ENCODE data around the gene CDAN1. TPM values are rescaled to one million over a fixed set of nuclear protein-coding genes. Genes with fewer than 3 reads are reported as not detected.

The CDAN1 gene
- total RNA-seq, 1 experiment from 2014 or later, result 16.4 TPM

DNA sequence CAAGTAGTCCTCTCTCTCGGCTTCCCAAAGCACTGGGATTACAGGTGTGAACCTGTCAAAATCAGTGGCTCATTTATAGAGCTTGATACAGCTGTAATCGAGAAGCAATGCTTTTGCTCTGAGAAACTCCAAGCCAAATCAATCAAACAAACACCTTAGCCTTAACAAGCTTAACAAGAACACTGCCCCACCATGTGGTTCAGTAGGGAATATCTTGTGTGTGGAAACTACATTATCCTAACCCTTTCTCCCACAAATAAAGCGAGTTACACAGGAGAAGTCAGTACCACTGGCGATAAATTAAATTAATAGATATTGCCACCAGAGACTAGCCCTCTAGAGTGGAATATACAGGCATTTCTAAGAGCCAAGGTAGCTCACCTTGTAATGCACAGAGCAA, 13.9 kb downstream of the CDAN1 start (continued):
- TF ChIP-seq, protein P1, sequence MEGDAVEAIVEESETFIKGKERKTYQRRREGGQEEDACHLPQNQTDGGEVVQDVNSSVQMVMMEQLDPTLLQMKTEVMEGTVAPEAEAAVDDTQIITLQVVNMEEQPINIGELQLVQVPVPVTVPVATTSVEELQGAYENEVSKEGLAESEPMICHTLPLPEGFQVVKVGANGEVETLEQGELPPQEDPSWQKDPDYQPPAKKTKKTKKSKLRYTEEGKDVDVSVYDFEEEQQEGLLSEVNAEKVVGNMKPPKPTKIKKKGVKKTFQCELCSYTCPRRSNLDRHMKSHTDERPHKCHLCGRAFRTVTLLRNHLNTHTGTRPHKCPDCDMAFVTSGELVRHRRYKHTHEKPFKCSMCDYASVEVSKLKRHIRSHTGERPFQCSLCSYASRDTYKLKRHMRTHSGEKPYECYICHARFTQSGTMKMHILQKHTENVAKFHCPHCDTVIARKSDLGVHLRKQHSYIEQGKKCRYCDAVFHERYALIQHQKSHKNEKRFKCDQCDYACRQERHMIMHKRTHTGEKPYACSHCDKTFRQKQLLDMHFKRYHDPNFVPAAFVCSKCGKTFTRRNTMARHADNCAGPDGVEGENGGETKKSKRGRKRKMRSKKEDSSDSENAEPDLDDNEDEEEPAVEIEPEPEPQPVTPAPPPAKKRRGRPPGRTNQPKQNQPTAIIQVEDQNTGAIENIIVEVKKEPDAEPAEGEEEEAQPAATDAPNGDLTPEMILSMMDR (IDR thresholded peaks at IDR 0.05), result no peak
- TF ChIP-seq ZNF423 (CRISPR knock-in tag; IDR thresholded peaks at IDR 0.05), result no peak
- TF ChIP-seq MYBL2 (CRISPR knock-in tag; IDR thresholded peaks at IDR 0.05), result no peak
- no peak for TF ChIP-seq MXD4 (CRISPR knock-in tag; IDR thresholded peaks at IDR 0.05; ENCODE audit: borderline replicate concordance)
- TF ChIP-seq, protein P2, sequence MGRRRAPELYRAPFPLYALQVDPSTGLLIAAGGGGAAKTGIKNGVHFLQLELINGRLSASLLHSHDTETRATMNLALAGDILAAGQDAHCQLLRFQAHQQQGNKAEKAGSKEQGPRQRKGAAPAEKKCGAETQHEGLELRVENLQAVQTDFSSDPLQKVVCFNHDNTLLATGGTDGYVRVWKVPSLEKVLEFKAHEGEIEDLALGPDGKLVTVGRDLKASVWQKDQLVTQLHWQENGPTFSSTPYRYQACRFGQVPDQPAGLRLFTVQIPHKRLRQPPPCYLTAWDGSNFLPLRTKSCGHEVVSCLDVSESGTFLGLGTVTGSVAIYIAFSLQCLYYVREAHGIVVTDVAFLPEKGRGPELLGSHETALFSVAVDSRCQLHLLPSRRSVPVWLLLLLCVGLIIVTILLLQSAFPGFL (CRISPR knock-in tag; IDR thresholded peaks at IDR 0.05; ENCODE audit: borderline replicate concordance), result no peak

DNA sequence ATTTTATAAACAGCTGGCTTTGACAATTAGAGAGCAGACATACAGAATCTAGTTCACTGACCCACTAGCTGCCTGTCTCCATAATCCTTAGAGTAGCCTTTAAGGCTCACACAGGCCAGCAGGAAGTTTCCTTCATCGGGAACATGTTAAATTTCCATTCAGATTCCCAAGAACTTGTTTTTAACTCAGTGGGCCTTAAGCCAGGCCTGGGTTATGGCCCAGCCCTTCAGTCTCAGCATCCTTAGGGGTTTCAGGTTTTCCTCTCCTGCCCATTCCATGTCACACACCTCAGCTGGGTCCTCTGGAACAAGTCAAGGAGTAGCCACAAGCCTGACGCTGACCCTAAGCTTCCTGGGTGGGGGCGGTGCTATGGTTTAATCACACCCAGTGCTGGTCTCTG, 15.0 kb downstream of the CDAN1 start:
- no peak for TF ChIP-seq ZNF317 (CRISPR knock-in tag; IDR thresholded peaks at IDR 0.05; ENCODE audit: borderline replicate concordance, low read depth)
- TF ChIP-seq ETV6 (CRISPR knock-in tag; IDR thresholded peaks at IDR 0.05), result no peak
- TF ChIP-seq, protein P3, sequence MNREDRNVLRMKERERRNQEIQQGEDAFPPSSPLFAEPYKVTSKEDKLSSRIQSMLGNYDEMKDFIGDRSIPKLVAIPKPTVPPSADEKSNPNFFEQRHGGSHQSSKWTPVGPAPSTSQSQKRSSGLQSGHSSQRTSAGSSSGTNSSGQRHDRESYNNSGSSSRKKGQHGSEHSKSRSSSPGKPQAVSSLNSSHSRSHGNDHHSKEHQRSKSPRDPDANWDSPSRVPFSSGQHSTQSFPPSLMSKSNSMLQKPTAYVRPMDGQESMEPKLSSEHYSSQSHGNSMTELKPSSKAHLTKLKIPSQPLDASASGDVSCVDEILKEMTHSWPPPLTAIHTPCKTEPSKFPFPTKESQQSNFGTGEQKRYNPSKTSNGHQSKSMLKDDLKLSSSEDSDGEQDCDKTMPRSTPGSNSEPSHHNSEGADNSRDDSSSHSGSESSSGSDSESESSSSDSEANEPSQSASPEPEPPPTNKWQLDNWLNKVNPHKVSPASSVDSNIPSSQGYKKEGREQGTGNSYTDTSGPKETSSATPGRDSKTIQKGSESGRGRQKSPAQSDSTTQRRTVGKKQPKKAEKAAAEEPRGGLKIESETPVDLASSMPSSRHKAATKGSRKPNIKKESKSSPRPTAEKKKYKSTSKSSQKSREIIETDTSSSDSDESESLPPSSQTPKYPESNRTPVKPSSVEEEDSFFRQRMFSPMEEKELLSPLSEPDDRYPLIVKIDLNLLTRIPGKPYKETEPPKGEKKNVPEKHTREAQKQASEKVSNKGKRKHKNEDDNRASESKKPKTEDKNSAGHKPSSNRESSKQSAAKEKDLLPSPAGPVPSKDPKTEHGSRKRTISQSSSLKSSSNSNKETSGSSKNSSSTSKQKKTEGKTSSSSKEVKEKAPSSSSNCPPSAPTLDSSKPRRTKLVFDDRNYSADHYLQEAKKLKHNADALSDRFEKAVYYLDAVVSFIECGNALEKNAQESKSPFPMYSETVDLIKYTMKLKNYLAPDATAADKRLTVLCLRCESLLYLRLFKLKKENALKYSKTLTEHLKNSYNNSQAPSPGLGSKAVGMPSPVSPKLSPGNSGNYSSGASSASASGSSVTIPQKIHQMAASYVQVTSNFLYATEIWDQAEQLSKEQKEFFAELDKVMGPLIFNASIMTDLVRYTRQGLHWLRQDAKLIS (CRISPR knock-in tag; IDR thresholded peaks at IDR 0.05; ENCODE audit: borderline replicate concordance), result no peak
- TF ChIP-seq GRHL2 (CRISPR knock-in tag; IDR thresholded peaks at IDR 0.05; ENCODE audit: insufficient replicate concordance, severe bottlenecking), result no peak
- no peaks in the 10 kb centered on the region for H3K4me1 Mint-ChIP-seq
- no peak overlapping the region for H3K4me3 Mint-ChIP-seq
- ATAC-seq (no peak), DNase-seq (ENCODE audit: low spot score) (no peak)
- POLR2A ChIA-PET, result no interaction called here
- H3K9me3 Mint-ChIP-seq, result no peaks in the 10 kb centered on the region
- CTCF ChIA-PET, result interaction anchor here (1.5 kb wide), 2 partner anchors 12 to 14 kb away, joined by 3 to 7 read pairs; no protein-coding TSS in a partner anchor
- H3K27me3 Mint-ChIP-seq (ENCODE audit: low read depth), result no peaks in the 10 kb centered on the region
- H3K36me3 Mint-ChIP-seq, result peaks cover 20% of the 10 kb centered on the region
- H3K27ac Mint-ChIP-seq, result no peak overlapping the region

DNA sequence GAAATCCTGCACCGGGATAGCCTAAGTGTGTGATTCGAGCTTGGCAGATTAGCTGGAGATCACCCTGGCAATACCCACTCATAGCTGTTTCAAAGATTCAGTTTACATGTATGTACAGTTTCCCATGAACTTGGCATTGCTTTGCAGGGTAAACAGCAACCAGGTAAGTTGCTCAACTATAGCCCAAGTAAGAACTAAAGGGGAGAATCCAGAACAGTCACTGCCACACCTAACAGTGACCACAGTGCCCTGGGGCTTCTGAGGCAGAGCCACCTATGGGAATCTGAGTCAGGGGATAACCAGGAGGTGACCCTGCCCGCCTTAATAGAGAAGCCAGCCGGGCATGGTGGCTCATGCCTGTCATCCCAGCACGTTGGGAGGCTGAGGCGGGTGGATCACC, 15.9 kb downstream of the CDAN1 start:
- Mint-ChIP-seq H3K4me1 (no peaks in the 10 kb centered on the region), H3K27ac (no peak overlapping the region), H3K4me3 (no peak overlapping the region), H3K9me3 (no peaks in the 10 kb centered on the region), H3K27me3 (ENCODE audit: low read depth) (no peaks in the 10 kb centered on the region), H3K36me3 (peaks cover 16% of the 10 kb centered on the region)
- DNase-seq (ENCODE audit: low spot score) (no peak), ATAC-seq (no peak)
- CTCF ChIA-PET, result no interaction called here
- POLR2A ChIA-PET, result no interaction called here
- TF ChIP-seq FOXK1 (CRISPR knock-in tag; IDR thresholded peaks at IDR 0.05) (no peak), SMAD4 (CRISPR knock-in tag; IDR thresholded peaks at IDR 0.05) (no peak), ZNF671 (CRISPR knock-in tag; IDR thresholded peaks at IDR 0.05) (no peak), GRHL2 (CRISPR knock-in tag; IDR thresholded peaks at IDR 0.05; ENCODE audit: insufficient replicate concordance, severe bottlenecking) (no peak), GTF2I (CRISPR knock-in tag; conservative IDR thresholded peaks at IDR 0.05) (no peak), GABPB1 (CRISPR knock-in tag; IDR thresholded peaks at IDR 0.05) (no peak), TEAD1 (CRISPR knock-in tag; IDR thresholded peaks at IDR 0.05) (no peak), ZBTB21 (CRISPR knock-in tag; IDR thresholded peaks at IDR 0.05; ENCODE audit: borderline replicate concordance) (no peak), CREM (CRISPR knock-in tag; IDR thresholded peaks at IDR 0.05) (no peak)
- TF ChIP-seq, protein P4, sequence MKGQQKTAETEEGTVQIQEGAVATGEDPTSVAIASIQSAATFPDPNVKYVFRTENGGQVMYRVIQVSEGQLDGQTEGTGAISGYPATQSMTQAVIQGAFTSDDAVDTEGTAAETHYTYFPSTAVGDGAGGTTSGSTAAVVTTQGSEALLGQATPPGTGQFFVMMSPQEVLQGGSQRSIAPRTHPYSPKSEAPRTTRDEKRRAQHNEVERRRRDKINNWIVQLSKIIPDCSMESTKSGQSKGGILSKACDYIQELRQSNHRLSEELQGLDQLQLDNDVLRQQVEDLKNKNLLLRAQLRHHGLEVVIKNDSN (CRISPR knock-in tag; IDR thresholded peaks at IDR 0.05), result no peak
- TF ChIP-seq, protein P1 (IDR thresholded peaks at IDR 0.05), result no peak
- TF ChIP-seq, protein P5, sequence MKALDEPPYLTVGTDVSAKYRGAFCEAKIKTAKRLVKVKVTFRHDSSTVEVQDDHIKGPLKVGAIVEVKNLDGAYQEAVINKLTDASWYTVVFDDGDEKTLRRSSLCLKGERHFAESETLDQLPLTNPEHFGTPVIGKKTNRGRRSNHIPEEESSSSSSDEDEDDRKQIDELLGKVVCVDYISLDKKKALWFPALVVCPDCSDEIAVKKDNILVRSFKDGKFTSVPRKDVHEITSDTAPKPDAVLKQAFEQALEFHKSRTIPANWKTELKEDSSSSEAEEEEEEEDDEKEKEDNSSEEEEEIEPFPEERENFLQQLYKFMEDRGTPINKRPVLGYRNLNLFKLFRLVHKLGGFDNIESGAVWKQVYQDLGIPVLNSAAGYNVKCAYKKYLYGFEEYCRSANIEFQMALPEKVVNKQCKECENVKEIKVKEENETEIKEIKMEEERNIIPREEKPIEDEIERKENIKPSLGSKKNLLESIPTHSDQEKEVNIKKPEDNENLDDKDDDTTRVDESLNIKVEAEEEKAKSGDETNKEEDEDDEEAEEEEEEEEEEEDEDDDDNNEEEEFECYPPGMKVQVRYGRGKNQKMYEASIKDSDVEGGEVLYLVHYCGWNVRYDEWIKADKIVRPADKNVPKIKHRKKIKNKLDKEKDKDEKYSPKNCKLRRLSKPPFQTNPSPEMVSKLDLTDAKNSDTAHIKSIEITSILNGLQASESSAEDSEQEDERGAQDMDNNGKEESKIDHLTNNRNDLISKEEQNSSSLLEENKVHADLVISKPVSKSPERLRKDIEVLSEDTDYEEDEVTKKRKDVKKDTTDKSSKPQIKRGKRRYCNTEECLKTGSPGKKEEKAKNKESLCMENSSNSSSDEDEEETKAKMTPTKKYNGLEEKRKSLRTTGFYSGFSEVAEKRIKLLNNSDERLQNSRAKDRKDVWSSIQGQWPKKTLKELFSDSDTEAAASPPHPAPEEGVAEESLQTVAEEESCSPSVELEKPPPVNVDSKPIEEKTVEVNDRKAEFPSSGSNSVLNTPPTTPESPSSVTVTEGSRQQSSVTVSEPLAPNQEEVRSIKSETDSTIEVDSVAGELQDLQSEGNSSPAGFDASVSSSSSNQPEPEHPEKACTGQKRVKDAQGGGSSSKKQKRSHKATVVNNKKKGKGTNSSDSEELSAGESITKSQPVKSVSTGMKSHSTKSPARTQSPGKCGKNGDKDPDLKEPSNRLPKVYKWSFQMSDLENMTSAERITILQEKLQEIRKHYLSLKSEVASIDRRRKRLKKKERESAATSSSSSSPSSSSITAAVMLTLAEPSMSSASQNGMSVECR (CRISPR knock-in tag; IDR thresholded peaks at IDR 0.05; ENCODE audit: borderline replicate concordance), result no peak
